Thoracic aorta (tissue), 2 donors: Measurements from ENCODE around the gene CATSPER1. TPM values are rescaled to one million over a fixed set of nuclear protein-coding genes. Genes with fewer than 3 reads are reported as not detected.

ENCODE experiments used
- ATAC-seq: fragments of 150-250 bp; one replicate; pipeline ENCODE4 v1.8.0; 2017; ENCODE audit warnings: low read depth; ENCODE audit not compliant: insufficient number of reproducible peaks, low FRiP score
- DNase-seq: peaks from one replicate; pipeline ENCODE4 v3.0.0-alpha.2; 2020; ENCODE audit warnings: low spot score
- H3K27ac ChIP-seq, 2 donors: fragments of 200-600 bp; sonication (generic); 1 replicate in 1 of 2; 2 replicates in 1 of 2; pipeline ENCODE4 v1.5.1; 2016; ENCODE audit warnings: mild to moderate bottlenecking in 2 of 2, moderate library complexity in 2 of 2
- H3K27me3 ChIP-seq: fragments of 200-600 bp; sonication (generic); replicated peaks from 2 replicates; pipeline ENCODE4 v1.6.0; 2016; ENCODE audit warnings: mild to moderate bottlenecking; ENCODE audit not compliant: insufficient read depth
- H3K36me3 ChIP-seq: fragments of 200-600 bp; sonication (generic); one replicate; pipeline ENCODE4 v1.5.1; 2016
- H3K4me1 ChIP-seq, 2 donors: fragments of 200-600 bp; sonication (generic); 1 replicate in 1 of 2; 2 replicates in 1 of 2; pipeline versions ENCODE4 v1.5.1 to v1.6.0; 2016; ENCODE audit warnings: low read depth in 2 of 2, mild to moderate bottlenecking in 1 of 2; ENCODE audit not compliant: control insufficient read depth in 1 of 2
- H3K4me3 ChIP-seq: fragments of 200-600 bp; sonication (generic); 2 replicates; pipeline ENCODE4 v1.5.1; 2016; ENCODE audit warnings: mild to moderate bottlenecking
- H3K9me3 ChIP-seq: fragments of 200-600 bp; sonication (generic); 2 replicates; pipeline ENCODE4 v1.5.1; 2016
- CTCF ChIP-seq: fragments of 200-600 bp; sonication (generic); IDR thresholded peaks from one replicate; pipeline ENCODE4 v1.5.1; 2019; ENCODE audit warnings: antibody characterized with exemption
- total RNA-seq, 2 donors: library from RNA; depleted of rRNA; stranded (reverse); fragments of >200 nt; gene quantifications; one replicate each; pipeline versions ENCODE4 v1.1.0 to v1.2.3, GENCODE V29; 2016

The CATSPER1 gene
- total RNA-seq, 2 donors from 2014 or later: not detected

GRCh38 chr11:65973439-65974110 lies 52.7 kb downstream of the CATSPER1 start:
- Histone ChIP-seq H3K4me3 (no peak overlapping the region), H3K27me3 (no peaks in the 10 kb centered on the region), H3K4me1 (no peaks in the 10 kb centered on the region), H3K9me3 (no peaks in the 10 kb centered on the region), H3K27ac (no peak overlapping the region), H3K36me3 (peaks cover 44% of the 10 kb centered on the region)
- ATAC-seq (no peak), DNase-seq (no peak)
- TF ChIP-seq CTCF: no peak

- no peak overlapping the region for H3K4me3 ChIP-seq
- peaks cover 44% of the 10 kb centered on the region for H3K36me3 ChIP-seq
- DNase-seq (no peak), ATAC-seq (no peak)
- no peaks in the 10 kb centered on the region for H3K27me3 ChIP-seq
- H3K27ac ChIP-seq: no peak overlapping the region
- TF ChIP-seq CTCF: no peak
- H3K4me1 ChIP-seq: no peaks in the 10 kb centered on the region
- no peaks in the 10 kb centered on the region for H3K9me3 ChIP-seq
Measured at GRCh38 chr11:65972116-65972515, 54.2 kb downstream of the CATSPER1 start.

DNA sequence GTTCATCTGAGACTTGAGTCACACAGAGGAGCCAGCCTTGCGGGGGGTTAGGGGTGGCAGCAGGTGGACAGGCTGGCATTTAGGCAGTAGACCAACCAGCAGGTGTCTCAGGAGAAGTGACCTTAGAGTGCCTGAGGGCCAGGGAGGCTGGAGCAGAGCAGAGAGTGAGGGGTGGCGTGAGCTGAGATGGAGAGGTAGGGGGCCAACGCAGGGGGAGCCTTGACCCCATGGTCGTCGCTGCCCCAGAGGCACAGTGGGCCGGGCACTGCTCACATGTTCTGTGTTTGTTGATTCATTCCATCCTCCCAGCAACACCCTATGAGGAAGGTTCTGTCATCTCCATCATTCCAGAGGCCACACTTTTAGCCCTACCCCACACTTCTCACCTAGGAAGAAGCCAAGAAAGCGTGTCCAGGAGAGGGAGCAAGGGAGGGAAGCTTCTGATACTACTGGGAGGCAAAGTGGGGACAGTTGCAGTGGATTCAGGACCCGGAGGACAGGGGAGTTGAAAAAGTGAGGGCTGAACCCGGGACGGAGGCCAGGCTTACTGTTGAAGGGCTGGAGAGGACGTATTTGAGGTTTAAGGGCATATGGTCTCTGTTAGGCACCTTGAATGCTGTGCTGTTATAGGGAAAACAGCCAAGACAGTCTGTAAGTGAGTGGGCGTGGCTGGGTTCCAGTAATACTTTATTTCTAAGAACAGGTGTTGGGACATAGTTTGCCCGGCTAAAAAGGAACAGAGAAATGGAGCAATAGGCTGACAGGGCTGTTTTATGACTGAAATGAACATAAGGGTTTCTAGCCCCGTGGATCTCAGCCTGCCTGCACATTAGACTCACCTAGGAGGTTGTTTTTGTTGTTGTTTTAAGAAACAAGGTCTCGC lies 57.4 kb downstream of the CATSPER1 start:
- TF ChIP-seq CTCF: no peak
- DNase-seq (no peak), ATAC-seq (no peak)
- H3K27ac ChIP-seq: no peak overlapping the region
- H3K9me3 ChIP-seq: no peaks in the 10 kb centered on the region
- no peaks in the 10 kb centered on the region for H3K27me3 ChIP-seq
- H3K36me3 ChIP-seq: peaks cover 65% of the 10 kb centered on the region
- peaks cover 4 to 5% of the 10 kb centered on the region in 2 donors for H3K4me1 ChIP-seq
- H3K4me3 ChIP-seq: no peak overlapping the region

DNA sequence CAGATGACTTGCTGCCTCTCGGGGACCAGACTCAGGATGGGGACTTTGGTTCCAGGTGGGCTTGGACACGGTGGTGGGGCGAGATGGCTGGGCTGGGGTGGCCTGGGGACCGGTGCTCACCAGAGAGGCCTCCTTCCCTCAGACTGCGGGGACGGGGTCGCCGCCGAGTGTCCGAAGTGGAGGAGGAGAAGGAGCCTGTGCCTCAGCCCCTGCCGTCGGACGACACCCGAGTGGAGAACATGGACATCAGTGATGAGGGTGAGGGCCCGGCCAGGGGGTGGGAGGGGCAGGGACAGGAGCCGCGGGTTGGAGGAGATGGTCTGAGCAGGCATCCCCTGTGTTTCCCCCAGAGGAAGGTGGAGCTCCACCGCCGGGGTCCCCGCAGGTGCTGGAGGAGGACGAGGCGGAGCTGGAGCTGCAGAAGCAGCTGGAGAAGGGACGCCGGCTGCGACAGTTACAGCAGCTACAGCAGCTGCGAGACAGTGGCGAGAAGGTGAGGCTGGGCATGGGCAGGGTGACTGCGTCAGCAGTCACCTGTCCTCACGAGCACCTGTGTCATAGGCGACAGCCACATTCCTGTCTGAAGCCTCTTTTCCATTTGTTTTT lies 58.8 kb downstream of the CATSPER1 start:
- Histone ChIP-seq H3K27me3 (no peaks in the 10 kb centered on the region), H3K36me3 (peaks cover 66% of the 10 kb centered on the region), H3K4me1 (peaks cover 18 to 19% of the 10 kb centered on the region in 2 donors), H3K9me3 (no peaks in the 10 kb centered on the region), H3K4me3 (no peak overlapping the region), H3K27ac (no peak overlapping the region)
- DNase-seq: no peak
- ATAC-seq: no peak
- TF ChIP-seq CTCF: no peak

Other genes starting within 250 kb of the CATSPER1 start
- 10 to 100 TPM; 26.3 to 38.4 TPM for gene AP5B1, start 245.5 kb downstream of the CATSPER1 start, total RNA-seq
- under 1 TPM in 1 of 2 donors, not detected in 1; 0.27 TPM for gene OVOL1, start 239.4 kb downstream of the CATSPER1 start, total RNA-seq
- gene SNX32, start 192.5 kb downstream of the CATSPER1 start, total RNA-seq: under 1 TPM in 1 of 2 donors, not detected in 1; 0.81 TPM
- 100 to 1,000 TPM; 565 to 797 TPM for gene CFL1, start 168.3 kb downstream of the CATSPER1 start, total RNA-seq
- 10 to 100 TPM; 51.8 to 62.8 TPM for gene MUS81, start 166.0 kb downstream of the CATSPER1 start, total RNA-seq
- 100 to 1,000 TPM; 134 to 219 TPM for gene EFEMP2, start 153.7 kb downstream of the CATSPER1 start, total RNA-seq
- gene CTSW, start 146.6 kb downstream of the CATSPER1 start, total RNA-seq: 10 to 100 TPM in 1 of 2 donors, 1 to 10 TPM in 1; 1.6 to 13.7 TPM
- 100 to 1,000 TPM in 1 of 2 donors, 10 to 100 TPM in 1; 50.4 to 111 TPM for gene FIBP, start 138.0 kb downstream of the CATSPER1 start, total RNA-seq
- gene CCDC85B, start 135.8 kb downstream of the CATSPER1 start, total RNA-seq: 100 to 1,000 TPM in 1 of 2 donors, 10 to 100 TPM in 1; 75.8 to 100 TPM
- 100 to 1,000 TPM in 1 of 2 donors, 10 to 100 TPM in 1; 25.6 to 143 TPM for gene FOSL1, start 126.1 kb downstream of the CATSPER1 start, total RNA-seq
- 10 to 100 TPM; 16.3 to 27.9 TPM for gene C11orf68, start 107.4 kb downstream of the CATSPER1 start, total RNA-seq
- gene DRAP1, start 107.1 kb downstream of the CATSPER1 start, total RNA-seq: 10 to 100 TPM; 82.5 to 91.2 TPM
- not detected for gene TSGA10IP, start 81.0 kb downstream of the CATSPER1 start, total RNA-seq
- 10 to 100 TPM; 32.5 to 38.0 TPM for gene SART1, start 64.7 kb downstream of the CATSPER1 start, total RNA-seq
- gene EIF1AD, start 24.3 kb downstream of the CATSPER1 start, total RNA-seq: 10 to 100 TPM; 20.6 to 43.5 TPM
- 10 to 100 TPM; 22.2 to 60.0 TPM for gene BANF1, start 24.0 kb downstream of the CATSPER1 start, total RNA-seq
- 10 to 100 TPM in 1 of 2 donors, 1 to 10 TPM in 1; 4.5 to 16.9 TPM for gene CST6, start 14.5 kb downstream of the CATSPER1 start, total RNA-seq
- 1 to 10 TPM in 1 of 2 donors, not detected in 1; 1.1 TPM for gene GAL3ST3, start 22.7 kb upstream of the CATSPER1 start, total RNA-seq
- 100 to 1,000 TPM; 142 TPM for gene SF3B2, start 25.9 kb upstream of the CATSPER1 start, total RNA-seq
- 100 to 1,000 TPM in 1 of 2 donors, 10 to 100 TPM in 1; 82.9 to 112 TPM for gene PACS1, start 43.8 kb upstream of the CATSPER1 start, total RNA-seq
- 10 to 100 TPM; 48.6 to 55.9 TPM for gene KLC2, start 231.2 kb upstream of the CATSPER1 start, total RNA-seq
- 10 to 100 TPM; 57.2 to 96.0 TPM for gene RAB1B, start 242.2 kb upstream of the CATSPER1 start, total RNA-seq